ENCODE data around the gene GANAB. TPM values are rescaled to one million over a fixed set of nuclear protein-coding genes. Genes with fewer than 3 reads are reported as not detected.
"Not testable (repeated sequence)": the region's sequence is repeated elsewhere in the genome, so short reads cannot be mapped to it uniquely, and the experiment has no call there.

Gene GANAB
- 100 to 1,000 TPM; 131 to 237 (median 201) TPM for total RNA-seq
- long read RNA-seq, partial matches to known transcripts, result 0 of 3 reads
- long read RNA-seq, other reads (novel, unspliced or antisense), result 3 of 3 reads

DNA sequence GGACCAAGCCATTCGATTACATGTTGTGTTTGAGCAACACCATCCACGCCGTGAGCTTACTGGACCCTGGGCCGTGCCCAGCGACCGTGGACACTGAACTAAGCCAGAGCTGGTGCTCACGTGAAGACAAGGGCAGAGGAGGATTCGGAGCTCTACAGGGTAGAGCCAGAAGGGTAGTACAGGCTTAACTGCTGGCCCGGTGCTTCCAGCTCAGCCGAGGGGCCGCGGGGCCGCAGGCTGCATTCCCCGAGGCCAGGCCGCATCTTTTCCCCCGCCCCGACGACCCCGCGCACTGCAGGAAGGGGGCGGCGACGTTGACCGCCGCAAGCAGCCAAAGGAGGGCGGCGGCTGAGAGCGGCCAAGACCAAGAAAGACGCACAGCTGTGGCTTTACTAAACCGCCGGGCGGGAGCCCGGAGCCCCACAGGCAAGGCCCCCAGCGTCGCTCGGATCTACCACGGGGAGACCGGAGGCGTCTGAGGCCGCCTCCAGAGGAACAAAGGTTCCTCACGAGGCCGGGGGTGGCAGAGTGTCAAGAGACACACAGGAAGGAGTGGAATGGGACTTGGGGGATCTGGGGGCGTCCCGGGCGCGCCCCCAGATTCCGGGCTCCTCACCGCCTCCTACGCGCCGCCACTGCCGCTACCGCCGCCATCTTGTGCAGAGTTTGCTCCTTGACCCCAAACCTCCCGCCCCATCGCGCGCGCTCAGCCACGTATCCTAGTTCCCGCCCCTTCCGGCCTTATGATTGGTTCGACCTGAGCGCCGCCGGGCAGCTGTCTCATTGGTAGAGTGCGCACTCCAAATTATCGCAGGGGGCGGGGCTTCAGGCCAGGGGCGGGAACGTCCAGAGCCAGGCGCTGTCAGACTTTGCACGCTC is at the start of gene GANAB:
TSS of gene GANAB (minus strand) at position 668 of the 879 bp plus-strand sequence. CDS start at position 654, 14 bp downstream.
- Histone ChIP-seq H3K27me3 (no peaks in the 10 kb centered on the region), H3K9me3 (no peaks in the 10 kb centered on the region), H3K4me1 (peaks cover 0 to 17% (median 8%) of the 10 kb centered on the region in 4 donors), H3K4me3 (peak within 1 kb of the TSS; percentile 83 to 99 (median 98)), H3K27ac (peak within 1 kb of the TSS; percentile 85 to 92 (median 89)), H3K36me3 (peaks cover 0 to 26% (median 11%) of the 10 kb centered on the region in 4 donors)
- peak; percentile 90 for TF ChIP-seq POLR2A (IDR thresholded peaks at IDR 0.05)
- TF ChIP-seq CTCF (IDR thresholded peaks at IDR 0.05), result no peak
- peak; percentile 99 to 100 (median 99) for DNase-seq
- ATAC-seq, result peak; percentile 95 to 98 (median 97)
- 0% methylated on average over 24 of the region's 73 CpGs for WGBS (ENCODE audit: insufficient coverage, low coverage, low lambda C conversion rate, missing lambda C conversion rate)
- intact Hi-C loops (cut with DNase I), result no loop called here

DNA sequence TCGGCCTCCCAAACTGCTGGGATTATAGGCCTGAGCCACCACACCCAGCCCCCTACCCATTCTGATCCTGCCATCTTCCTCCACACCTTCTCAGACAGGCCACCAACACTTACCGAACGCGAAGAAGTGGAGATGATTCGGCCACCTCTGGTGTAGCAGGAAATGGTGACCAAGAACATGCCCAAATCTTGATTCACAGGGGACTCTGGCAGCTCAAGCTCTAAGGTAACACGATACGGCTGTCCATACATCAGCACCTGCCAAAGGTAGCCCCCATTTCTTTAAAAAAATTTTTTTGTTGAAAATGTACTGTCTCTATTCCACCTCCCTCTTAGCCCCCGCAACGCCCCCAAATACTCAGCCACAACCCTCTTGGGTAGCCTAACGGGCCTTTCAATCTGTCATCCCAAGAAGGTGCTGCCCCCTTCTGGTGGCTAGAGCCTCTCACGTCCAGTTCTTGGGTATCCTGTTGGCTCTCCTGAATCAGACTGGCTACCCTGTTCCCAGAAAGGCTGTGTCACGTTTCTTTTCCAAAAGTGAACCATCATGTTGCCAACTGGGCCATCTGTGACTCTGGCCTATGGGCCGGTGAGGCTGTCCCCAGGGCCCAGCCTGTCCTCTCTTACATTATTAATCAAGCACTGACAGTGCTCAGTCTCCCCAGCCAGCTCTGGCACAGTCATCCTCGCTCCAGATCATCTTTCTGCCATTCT is 48.2 kb upstream of the GANAB start:
- peak; percentile 76 to 80 (median 77) for DNase-seq
- peak; percentile 93 to 95 (median 94) for ATAC-seq
- Histone ChIP-seq H3K4me1 (peaks cover 0 to 4% (median 0%) of the 10 kb centered on the region in 4 donors), H3K36me3 (peaks cover 0 to 30% (median 5%) of the 10 kb centered on the region in 4 donors), H3K27me3 (no peaks in the 10 kb centered on the region), H3K4me3 (no peak overlapping the region), H3K9me3 (no peaks in the 10 kb centered on the region), H3K27ac (no peak overlapping the region)
- TF ChIP-seq POLR2A (IDR thresholded peaks at IDR 0.05), result no peak
- TF ChIP-seq CTCF (IDR thresholded peaks at IDR 0.05), result peak; percentile 63 to 86 (median 86)
- intact Hi-C loops (cut with DNase I), result no loop called here
- WGBS (ENCODE audit: insufficient coverage, low coverage, low lambda C conversion rate, missing lambda C conversion rate), result 50% methylated on average over 13 of the region's 14 CpGs

DNA sequence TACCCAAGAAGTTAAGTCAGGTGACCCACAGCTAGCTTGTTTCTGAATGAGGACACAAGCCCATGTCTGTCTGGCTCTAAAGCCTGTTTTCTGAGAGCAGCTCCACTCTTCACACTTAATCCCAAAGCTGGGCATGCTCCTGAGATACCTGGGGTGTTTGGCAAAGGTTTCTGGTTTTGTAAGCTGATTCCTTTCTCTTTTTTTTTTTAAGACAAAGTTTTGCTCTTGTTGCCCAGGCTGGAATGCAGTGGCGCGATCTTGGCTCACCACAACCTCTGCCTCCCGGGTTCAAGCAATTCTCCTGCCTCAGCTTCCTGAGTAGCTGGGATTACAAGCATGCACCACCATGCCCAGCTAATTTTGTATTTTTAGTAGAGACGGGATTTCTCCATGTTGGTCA is 47.2 kb upstream of the GANAB start:
- ATAC-seq; H3K4me1 ChIP-seq; DNase-seq; H3K9me3 ChIP-seq; intact Hi-C loops (cut with DNase I); H3K27ac ChIP-seq; H3K4me3 ChIP-seq; H3K27me3 ChIP-seq: not testable (repeated sequence)
- WGBS (ENCODE audit: insufficient coverage, low coverage, low lambda C conversion rate, missing lambda C conversion rate), result no CpG with 5 or more reads among the region's 4 CpGs
- peaks cover 0 to 30% (median 5%) of the 10 kb centered on the region in 4 donors for H3K36me3 ChIP-seq

GRCh38 chr11:62689421-62690183 is 43.2 kb upstream of the GANAB start, which contains the start of gene LRRN4CL:
LRRN4CL (minus strand) TSS chr11:62689530; CDS start chr11:62688508, 1,022 bp downstream.
- no peak for DNase-seq
- Histone ChIP-seq H3K9me3 (no peaks in the 10 kb centered on the region), H3K27ac (no peak within 1 kb of the TSS), H3K36me3 (peaks cover 0 to 30% (median 5%) of the 10 kb centered on the region in 4 donors), H3K27me3 (no peaks in the 10 kb centered on the region), H3K4me1 (peaks cover 0 to 6% (median 0%) of the 10 kb centered on the region in 4 donors), H3K4me3 (no peak within 1 kb of the TSS)
- TF ChIP-seq POLR2A (IDR thresholded peaks at IDR 0.05) (no peak), CTCF (IDR thresholded peaks at IDR 0.05) (no peak)
- 45% methylated on average over 9 of the region's 11 CpGs for WGBS (ENCODE audit: insufficient coverage, low coverage, low lambda C conversion rate, missing lambda C conversion rate)
- intact Hi-C loops (cut with DNase I), result no loop called here
- ATAC-seq, result no peak

Data from right lobe of liver (tissue), 6 donors.